Activated CD8-positive, alpha-beta T cell treated with anti-CD3 and anti-CD28 coated beads for 36 hours (primary cell): ENCODE results near the gene SRGAP1. TPM values are rescaled to one million over a fixed set of nuclear protein-coding genes. Genes with fewer than 3 reads are reported as not detected.

ENCODE experiments used
- ATAC-seq: fragments of 200-7000 bp; cut with Tn5 transposase; one replicate; pipeline ENCODE4 v1.10.0; 2021; ENCODE audit warnings: mild to moderate bottlenecking, moderate library complexity
- CTCF ChIA-PET: fragments of 350-600 bp; sonication (Branson Sonifier 250); formaldehyde crosslinking; loops from one replicate; lab custom pipeline; 2021; ENCODE audit warnings: antibody characterized with exemption; lab: Charles Lee
- POLR2A ChIA-PET: fragments of 350-600 bp; sonication (Branson Sonifier 250); formaldehyde crosslinking; loops from one replicate; lab custom pipeline; 2021; ENCODE audit warnings: antibody characterized with exemption; lab: Charles Lee
- DNase-seq: peaks from one replicate; pipeline ENCODE4 v3.0.0-alpha.2; 2020
- H3K27ac Mint-ChIP-seq: one replicate; pipeline ENCODE4 v1.8.0; 2021; ENCODE audit warnings: mild to moderate bottlenecking, mixed read lengths
- H3K27me3 Mint-ChIP-seq: one replicate; pipeline ENCODE4 v1.8.0; 2021; ENCODE audit warnings: mixed read lengths
- H3K36me3 Mint-ChIP-seq: one replicate; pipeline ENCODE4 v1.8.0; 2021; ENCODE audit warnings: low read depth, mixed read lengths
- H3K4me1 Mint-ChIP-seq: one replicate; pipeline ENCODE4 v1.8.0; 2021; ENCODE audit warnings: low read depth, mixed read lengths
- H3K4me3 Mint-ChIP-seq: one replicate; pipeline ENCODE4 v1.8.0; 2021; ENCODE audit warnings: mild to moderate bottlenecking, moderate library complexity, mixed read lengths
- H3K9me3 Mint-ChIP-seq: one replicate; pipeline ENCODE4 v1.8.0; 2021; ENCODE audit warnings: mixed read lengths
- CTCF ChIP-seq: fragments of 200-600 bp; IDR thresholded peaks from one replicate; pipeline ENCODE4 v1.8.0; 2022; ENCODE audit warnings: antibody characterized with exemption, mild to moderate bottlenecking
- intact Hi-C: fragments of 100-400 bp; cut with micrococcal nuclease; formaldehyde crosslinking; loops from one replicate; pipeline ENCODE4 v1.10.0; 2022
- total RNA-seq, 2 experiments: library from RNA; stranded (reverse); gene quantifications; one replicate each; pipeline ENCODE4 v1.2.3, GENCODE V29; 2021

Gene SRGAP1
- total RNA-seq, 2 experiments from 2014 or later: 0.02 to 0.07 TPM

GRCh38 chr12:64077922-64078321 lies 233.4 kb downstream of the SRGAP1 start:
- POLR2A ChIA-PET: no interaction called here
- Mint-ChIP-seq H3K9me3 (peaks cover 2% of the 10 kb centered on the region), H3K36me3 (no peaks in the 10 kb centered on the region), H3K4me3 (no peak overlapping the region), H3K27ac (no peak overlapping the region), H3K4me1 (no peaks in the 10 kb centered on the region), H3K27me3 (peaks cover 1% of the 10 kb centered on the region)
- intact Hi-C loops: no loop called here
- no peak for TF ChIP-seq CTCF
- DNase-seq: no peak
- CTCF ChIA-PET: no interaction called here
- no peak for ATAC-seq

GRCh38 chr12:64080319-64081007 lies 236.0 kb downstream of the SRGAP1 start:
- Mint-ChIP-seq H3K4me3 (no peak overlapping the region), H3K9me3 (no peaks in the 10 kb centered on the region), H3K4me1 (no peaks in the 10 kb centered on the region), H3K27me3 (peaks cover 3% of the 10 kb centered on the region), H3K27ac (no peak overlapping the region), H3K36me3 (no peaks in the 10 kb centered on the region)
- DNase-seq (no peak), ATAC-seq (no peak)
- ChIA-PET POLR2A (no interaction called here), CTCF (no interaction called here)
- no peak for TF ChIP-seq CTCF
- intact Hi-C loops: no loop called here

- POLR2A ChIA-PET: no interaction called here
- H3K4me1 Mint-ChIP-seq: no peaks in the 10 kb centered on the region
Measured at GRCh38 chr12:64081008-64081404, 236.5 kb downstream of the SRGAP1 start.

GRCh38 chr12:64082116-64082515 lies 237.6 kb downstream of the SRGAP1 start:
- no peaks in the 10 kb centered on the region for H3K9me3 Mint-ChIP-seq
- peaks cover 6% of the 10 kb centered on the region for H3K27me3 Mint-ChIP-seq
- ChIA-PET POLR2A (no interaction called here), CTCF (no interaction called here)
- no peaks in the 10 kb centered on the region for H3K36me3 Mint-ChIP-seq
- H3K4me1 Mint-ChIP-seq: no peaks in the 10 kb centered on the region
- no peak for ATAC-seq
- no peak for DNase-seq
- H3K27ac Mint-ChIP-seq: no peak overlapping the region
- TF ChIP-seq CTCF: no peak
- intact Hi-C loops: no loop called here
- H3K4me3 Mint-ChIP-seq: no peak overlapping the region

More at GRCh38 chr12:64081008-64081404, 236.5 kb downstream of the SRGAP1 start:
- intact Hi-C loops: no loop called here
- CTCF ChIA-PET: no interaction called here
- no peak for TF ChIP-seq CTCF
- Mint-ChIP-seq H3K27me3 (peaks cover 4% of the 10 kb centered on the region), H3K36me3 (no peaks in the 10 kb centered on the region), H3K9me3 (no peaks in the 10 kb centered on the region), H3K4me3 (no peak overlapping the region), H3K27ac (no peak overlapping the region)
- DNase-seq: no peak
- ATAC-seq: no peak

- H3K27me3 Mint-ChIP-seq: peaks cover 6% of the 10 kb centered on the region
- no peak for TF ChIP-seq CTCF
- H3K4me1 Mint-ChIP-seq: no peaks in the 10 kb centered on the region
- H3K4me3 Mint-ChIP-seq: no peak overlapping the region
- no peak for ATAC-seq
- ChIA-PET CTCF (no interaction called here), POLR2A (no interaction called here)
- intact Hi-C loops: no loop called here
- H3K27ac Mint-ChIP-seq: no peak overlapping the region
- DNase-seq: no peak
- no peaks in the 10 kb centered on the region for H3K9me3 Mint-ChIP-seq
- H3K36me3 Mint-ChIP-seq: no peaks in the 10 kb centered on the region
Measured at GRCh38 chr12:64082866-64083268, 238.4 kb downstream of the SRGAP1 start.
